ENCODE data around the gene RALGDS. TPM values are rescaled to one million over a fixed set of nuclear protein-coding genes. Genes with fewer than 3 reads are reported as not detected.

Gene RALGDS
- total RNA-seq, 1 donor from 2014 or later, result 19.0 TPM

GRCh38 chr9:133067006-133067405 is 54.0 kb downstream of the RALGDS start:
- H3K4me3 Mint-ChIP-seq (ENCODE audit: unreplicated experiment), result no peak overlapping the region
- no peak overlapping the region for H3K27ac Mint-ChIP-seq (ENCODE audit: unreplicated experiment)
- H3K36me3 Mint-ChIP-seq (ENCODE audit: low read depth), result peaks cover 9% of the 10 kb centered on the region
- H3K9me3 Mint-ChIP-seq (ENCODE audit: low read depth), result no peaks in the 10 kb centered on the region
- peak; percentile 90 for DNase-seq (ENCODE audit: low spot score)
- no peaks in the 10 kb centered on the region for H3K27me3 Mint-ChIP-seq (ENCODE audit: low read depth)
- no peak for TF ChIP-seq CTCF (IDR thresholded peaks at IDR 0.05)
- H3K4me1 Mint-ChIP-seq (ENCODE audit: low read depth), result no peaks in the 10 kb centered on the region

DNA sequence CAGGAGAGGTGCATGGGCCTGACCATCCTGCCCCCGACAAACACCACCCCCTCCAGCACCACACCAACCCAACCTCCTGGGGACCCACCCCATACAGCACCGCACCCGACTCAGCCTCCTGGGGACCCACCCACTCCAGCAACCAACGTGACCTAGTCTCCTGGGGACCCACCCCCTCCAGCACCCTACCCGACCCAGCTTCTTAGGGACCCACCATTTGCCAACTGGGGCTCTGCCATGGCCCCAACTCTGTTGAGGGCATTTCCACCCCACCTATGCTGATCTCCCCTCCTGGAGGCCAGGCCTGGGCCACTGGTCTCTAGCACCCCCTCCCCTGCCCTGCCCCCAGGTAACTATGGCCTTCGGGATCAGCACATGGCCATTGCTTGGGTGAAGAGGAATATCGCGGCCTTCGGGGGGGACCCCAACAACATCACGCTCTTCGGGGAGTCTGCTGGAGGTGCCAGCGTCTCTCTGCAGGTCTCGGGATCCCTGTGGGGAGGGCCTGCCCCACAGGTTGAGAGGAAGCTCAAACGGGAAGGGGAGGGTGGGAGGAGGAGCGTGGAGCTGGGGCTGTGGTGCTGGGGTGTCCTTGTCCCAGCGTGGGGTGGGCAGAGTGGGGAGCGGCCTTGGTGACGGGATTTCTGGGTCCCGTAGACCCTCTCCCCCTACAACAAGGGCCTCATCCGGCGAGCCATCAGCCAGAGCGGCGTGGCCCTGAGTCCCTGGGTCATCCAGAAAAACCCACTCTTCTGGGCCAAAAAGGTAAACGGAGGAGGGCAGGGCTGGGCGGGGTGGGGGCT is 54.7 kb downstream of the RALGDS start:
- Mint-ChIP-seq H3K9me3 (ENCODE audit: low read depth) (no peaks in the 10 kb centered on the region), H3K4me3 (ENCODE audit: unreplicated experiment) (no peak overlapping the region), H3K27ac (ENCODE audit: unreplicated experiment) (no peak overlapping the region), H3K27me3 (ENCODE audit: low read depth) (no peaks in the 10 kb centered on the region), H3K36me3 (ENCODE audit: low read depth) (peaks cover 6% of the 10 kb centered on the region), H3K4me1 (ENCODE audit: low read depth) (no peaks in the 10 kb centered on the region)
- no peak for TF ChIP-seq CTCF (IDR thresholded peaks at IDR 0.05)
- DNase-seq (ENCODE audit: low spot score), result peak; percentile 68

- Mint-ChIP-seq H3K27ac (ENCODE audit: unreplicated experiment) (no peak overlapping the region), H3K4me1 (ENCODE audit: low read depth) (peaks cover 8% of the 10 kb centered on the region), H3K27me3 (ENCODE audit: low read depth) (no peaks in the 10 kb centered on the region), H3K4me3 (ENCODE audit: unreplicated experiment) (no peak overlapping the region), H3K36me3 (ENCODE audit: low read depth) (peaks cover 3% of the 10 kb centered on the region), H3K9me3 (ENCODE audit: low read depth) (no peaks in the 10 kb centered on the region)
- no peak for TF ChIP-seq CTCF (IDR thresholded peaks at IDR 0.05)
- peak; percentile 91 for DNase-seq (ENCODE audit: low spot score)
Observed at GRCh38 chr9:133065070-133065388, 56.0 kb downstream of the RALGDS start.

DNA sequence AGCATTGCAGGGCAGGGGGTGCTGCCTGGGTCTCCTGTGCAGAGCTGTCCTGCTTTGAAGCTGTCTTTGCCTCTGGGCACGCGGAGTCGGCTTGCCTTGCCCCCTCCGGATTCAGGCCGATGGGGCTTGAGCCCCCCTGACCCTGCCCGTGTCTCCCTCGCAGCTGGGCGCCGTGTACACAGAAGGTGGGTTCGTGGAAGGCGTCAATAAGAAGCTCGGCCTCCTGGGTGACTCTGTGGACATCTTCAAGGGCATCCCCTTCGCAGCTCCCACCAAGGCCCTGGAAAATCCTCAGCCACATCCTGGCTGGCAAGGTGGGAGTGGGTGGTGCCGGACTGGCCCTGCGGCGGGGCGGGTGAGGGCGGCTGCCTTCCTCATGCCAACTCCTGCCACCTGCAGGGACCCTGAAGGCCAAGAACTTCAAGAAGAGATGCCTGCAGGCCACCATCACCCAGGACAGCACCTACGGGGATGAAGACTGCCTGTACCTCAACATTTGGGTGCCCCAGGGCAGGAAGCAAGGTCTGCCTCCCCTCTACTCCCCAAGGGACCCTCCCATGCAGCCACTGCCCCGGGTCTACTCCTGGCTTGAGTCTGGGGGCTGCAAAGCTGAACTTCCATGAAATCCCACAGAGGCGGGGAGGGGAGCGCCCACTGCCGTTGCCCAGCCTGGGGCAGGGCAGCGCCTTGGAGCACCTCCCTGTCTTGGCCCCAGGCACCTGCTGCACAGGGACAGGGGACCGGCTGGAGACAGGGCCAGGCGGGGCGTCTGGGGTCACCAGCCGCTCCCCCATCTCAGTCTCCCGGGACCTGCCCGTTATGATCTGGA is 56.6 kb downstream of the RALGDS start:
- no peak for TF ChIP-seq CTCF (IDR thresholded peaks at IDR 0.05)
- peak; percentile 79 for DNase-seq (ENCODE audit: low spot score)
- no peaks in the 10 kb centered on the region for H3K9me3 Mint-ChIP-seq (ENCODE audit: low read depth)
- peaks cover 14% of the 10 kb centered on the region for H3K4me1 Mint-ChIP-seq (ENCODE audit: low read depth)
- H3K27me3 Mint-ChIP-seq (ENCODE audit: low read depth), result no peaks in the 10 kb centered on the region
- H3K4me3 Mint-ChIP-seq (ENCODE audit: unreplicated experiment), result no peak overlapping the region
- H3K36me3 Mint-ChIP-seq (ENCODE audit: low read depth), result peaks cover 3% of the 10 kb centered on the region
- no peak overlapping the region for H3K27ac Mint-ChIP-seq (ENCODE audit: unreplicated experiment)

GRCh38 chr9:133063500-133064231 is 57.4 kb downstream of the RALGDS start:
- Mint-ChIP-seq H3K27me3 (ENCODE audit: low read depth) (no peaks in the 10 kb centered on the region), H3K9me3 (ENCODE audit: low read depth) (no peaks in the 10 kb centered on the region), H3K4me1 (ENCODE audit: low read depth) (peaks cover 20% of the 10 kb centered on the region)

More at GRCh38 chr9:133063500-133064231, 57.4 kb downstream of the RALGDS start:
- Mint-ChIP-seq H3K36me3 (ENCODE audit: low read depth) (peaks cover 3% of the 10 kb centered on the region), H3K27ac (ENCODE audit: unreplicated experiment) (no peak overlapping the region), H3K4me3 (ENCODE audit: unreplicated experiment) (no peak overlapping the region)
- no peak for TF ChIP-seq CTCF (IDR thresholded peaks at IDR 0.05)
- DNase-seq (ENCODE audit: low spot score), result peak; percentile 79

Measured in chondrocyte (in vitro differentiated cells).